ENCODE data around the gene GTPBP2. TPM values are rescaled to one million over a fixed set of nuclear protein-coding genes. Genes with fewer than 3 reads are reported as not detected.
"Not testable (repeated sequence)": the region's sequence is repeated elsewhere in the genome, so short reads cannot be mapped to it uniquely, and the experiment has no call there.

GTPBP2 gene
- polyA plus RNA-seq, 1 experiment = 148 TPM

GRCh38 chr6:43606019-43606418 is 23.0 kb downstream of the GTPBP2 start:
- POLR2A ChIA-PET = no interaction called here
- TF ChIP-seq CTCF (IDR thresholded peaks at IDR 0.05; ENCODE audit: insufficient read depth, low read depth, low read length) = no peak
- Histone ChIP-seq H3K4me3 (ENCODE audit: low read depth, low read length) (no peak overlapping the region), H3K36me3 (ENCODE audit: control insufficient read depth, insufficient read depth, low read length) (peaks cover 6% of the 10 kb centered on the region), H3K27me3 (ENCODE audit: control insufficient read depth, insufficient read depth, low read length) (no peaks in the 10 kb centered on the region)
- CTCF ChIA-PET = interaction anchor here (0.6 to 3.7 kb wide), 5 partner anchors 9 to 346 kb away, joined by 3 to 20 read pairs (median 4); partner anchors contain the start of gene VEGFA
- no peak for DNase-seq (ENCODE audit: low read depth)

DNA sequence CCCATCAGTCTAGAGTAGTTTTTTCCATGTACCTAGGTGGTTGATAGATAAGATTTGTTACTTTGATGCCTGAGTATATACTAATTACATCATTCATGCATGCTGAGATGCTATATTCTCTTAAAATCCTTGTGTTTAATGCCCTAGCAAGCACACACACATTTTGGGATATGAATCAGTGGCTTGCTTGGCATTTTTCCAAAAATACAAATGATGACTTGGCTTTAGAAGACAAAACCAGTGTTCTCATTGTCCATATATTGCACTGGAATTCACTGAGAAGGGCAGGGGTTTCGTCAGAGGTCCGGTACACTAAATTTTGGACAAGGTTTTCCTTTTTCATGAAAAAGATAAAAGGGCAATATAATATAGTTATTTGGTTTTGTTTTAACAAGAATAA is 24.9 kb downstream of the GTPBP2 start:
- Histone ChIP-seq H3K4me3 (ENCODE audit: low read depth, low read length) (no peak overlapping the region), H3K27me3 (ENCODE audit: control insufficient read depth, insufficient read depth, low read length) (no peaks in the 10 kb centered on the region), H3K36me3 (ENCODE audit: control insufficient read depth, insufficient read depth, low read length) (peaks cover 3% of the 10 kb centered on the region; the same call in 1 of the 2 replicates)
- DNase-seq (ENCODE audit: low read depth) = no peak
- ChIA-PET POLR2A (no interaction called here), CTCF (interaction anchor here (0.7 kb wide), 1 partner anchor 173 kb away, joined by 3 read pairs; no protein-coding TSS in a partner anchor)
- TF ChIP-seq CTCF (IDR thresholded peaks at IDR 0.05; ENCODE audit: insufficient read depth, low read depth, low read length) = no peak

DNA sequence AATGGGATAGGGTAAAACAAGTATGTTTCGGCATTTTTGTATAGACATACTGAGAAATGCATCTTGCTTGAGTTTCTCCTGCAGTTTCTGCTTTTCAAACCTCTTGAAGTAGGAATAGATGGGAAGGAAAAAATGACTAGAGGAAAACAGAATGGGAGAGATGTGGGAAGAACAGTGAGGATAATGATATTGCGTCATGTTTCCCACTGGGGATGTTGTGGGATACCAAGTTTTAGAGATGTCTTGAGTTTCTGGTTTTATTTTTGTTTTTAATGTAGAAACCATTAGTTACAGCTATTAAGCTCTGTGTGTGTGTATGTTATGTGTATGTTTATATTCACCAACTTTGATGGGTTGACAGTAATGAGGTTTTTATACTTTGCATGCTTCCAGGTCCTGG is 28.5 kb downstream of the GTPBP2 start:
- POLR2A ChIA-PET = no interaction called here
- CTCF ChIA-PET = interaction anchor here (1.4 kb wide), 1 partner anchor 10 kb away, joined by 3 read pairs; no protein-coding TSS in a partner anchor
- DNase-seq (ENCODE audit: low read depth) = no peak
- TF ChIP-seq CTCF (IDR thresholded peaks at IDR 0.05; ENCODE audit: insufficient read depth, low read depth, low read length) = no peak
- Histone ChIP-seq H3K4me3 (ENCODE audit: low read depth, low read length) (no peak overlapping the region), H3K27me3 (ENCODE audit: control insufficient read depth, insufficient read depth, low read length) (no peaks in the 10 kb centered on the region), H3K36me3 (ENCODE audit: control insufficient read depth, insufficient read depth, low read length) (peaks cover 5% of the 10 kb centered on the region)

DNA sequence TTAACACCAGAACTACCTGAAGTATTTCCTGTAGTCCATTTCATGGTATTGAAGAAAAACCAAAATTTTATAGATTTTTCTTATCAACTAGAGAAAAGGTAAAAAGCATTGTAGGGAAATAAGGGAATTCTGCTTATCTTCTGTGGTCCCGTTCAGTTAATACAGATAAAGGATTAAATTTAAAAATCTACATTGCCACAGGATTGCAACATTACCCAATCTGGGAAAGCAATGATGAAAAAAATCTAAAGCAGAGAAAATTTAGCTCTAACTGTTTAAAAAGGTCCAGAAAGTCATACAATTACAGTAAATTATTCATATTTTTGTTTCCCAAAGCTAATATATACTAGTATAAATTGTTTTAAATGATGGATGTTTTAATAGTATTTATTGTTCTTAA is 35.1 kb downstream of the GTPBP2 start:
- CTCF ChIA-PET = interaction anchor here (2.2 kb wide), 1 partner anchor 14 kb away, joined by 9 read pairs; no protein-coding TSS in a partner anchor
- Histone ChIP-seq H3K4me3 (ENCODE audit: low read depth, low read length) (no peak overlapping the region), H3K36me3 (ENCODE audit: control insufficient read depth, insufficient read depth, low read length) (peaks cover 3% of the 10 kb centered on the region; the same call in 1 of the 2 replicates), H3K27me3 (ENCODE audit: control insufficient read depth, insufficient read depth, low read length) (no peaks in the 10 kb centered on the region)
- DNase-seq (ENCODE audit: low read depth) = no peak
- TF ChIP-seq CTCF (IDR thresholded peaks at IDR 0.05; ENCODE audit: insufficient read depth, low read depth, low read length) = no peak
- POLR2A ChIA-PET = no interaction called here

DNA sequence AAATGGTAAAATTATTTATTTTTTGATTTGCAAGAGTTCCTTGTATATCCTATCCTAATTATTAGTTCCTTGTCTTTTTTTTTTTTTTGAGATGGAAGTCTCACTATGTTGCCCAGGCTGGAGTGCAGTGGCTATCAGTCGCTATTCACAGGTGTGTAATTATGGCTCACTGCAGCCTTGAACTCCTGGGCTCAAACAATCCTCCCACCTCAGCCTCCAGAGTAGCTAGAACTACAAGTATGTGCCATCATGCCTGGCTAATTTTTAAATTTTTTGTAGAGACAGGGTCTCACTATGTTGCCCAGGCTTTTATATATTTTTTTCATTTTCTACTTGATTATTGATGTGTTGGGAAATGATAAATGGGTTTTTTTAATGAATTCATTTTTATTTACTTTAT is 39.5 kb downstream of the GTPBP2 start:
- H3K4me3 ChIP-seq (ENCODE audit: low read depth, low read length); H3K36me3 ChIP-seq (ENCODE audit: control insufficient read depth, insufficient read depth, low read length); H3K27me3 ChIP-seq (ENCODE audit: control insufficient read depth, insufficient read depth, low read length); DNase-seq (ENCODE audit: low read depth): not testable (repeated sequence)
- ChIA-PET POLR2A (interaction anchor here (0.6 kb wide), 1 partner anchor 94 kb away, joined by 3 read pairs; no protein-coding TSS in a partner anchor), CTCF (interaction anchor here (3.8 kb wide), 1 partner anchor 19 kb away, joined by 12 read pairs; no protein-coding TSS in a partner anchor)

DNA sequence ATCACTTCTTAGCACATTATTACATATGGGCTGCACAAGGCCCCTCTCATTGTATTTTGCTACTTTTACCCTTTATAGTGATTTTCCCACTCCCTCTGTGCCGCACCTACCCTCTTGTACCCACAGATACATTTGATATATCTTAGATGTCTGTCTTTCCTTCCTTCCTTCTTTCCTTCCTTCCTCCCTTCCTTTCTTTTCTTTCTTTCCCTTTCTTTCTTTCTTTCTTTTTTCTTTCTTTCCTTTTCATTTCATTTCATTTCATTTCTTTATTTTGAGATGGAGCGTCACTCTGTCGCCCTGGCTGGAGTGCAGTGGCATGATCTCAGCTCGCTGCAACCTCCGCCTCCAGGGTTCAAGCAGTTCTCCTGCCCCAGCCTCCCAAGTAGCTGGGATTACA is 40.9 kb downstream of the GTPBP2 start:
- ChIA-PET POLR2A (no interaction called here), CTCF (no interaction called here)
- no peak for TF ChIP-seq CTCF (IDR thresholded peaks at IDR 0.05; ENCODE audit: insufficient read depth, low read depth, low read length)
- no peak overlapping the region for H3K4me3 ChIP-seq (ENCODE audit: low read depth, low read length)
- no peaks in the 10 kb centered on the region for H3K27me3 ChIP-seq (ENCODE audit: control insufficient read depth, insufficient read depth, low read length)
- no peak for DNase-seq (ENCODE audit: low read depth)
- H3K36me3 ChIP-seq (ENCODE audit: control insufficient read depth, insufficient read depth, low read length) = peaks cover 9% of the 10 kb centered on the region
